GM19351 (cell line): Measurements from ENCODE around the gene ACSM3.
A peak's percentile ranks its signal among the peaks of the same experiment; 100 is the strongest.
"Not testable (repeated sequence)": the region's sequence is repeated elsewhere in the genome, so short reads cannot be mapped to it uniquely, and the experiment has no call there.

Experiments used
- ATAC-seq: cut with Tn5 transposase; IDR thresholded peaks from one replicate; pipeline ENCODE4 v1.9.1; 2021; ENCODE audit warnings: mild to moderate bottlenecking, moderate library complexity; ENCODE audit not compliant: unreplicated experiment

The ACSM3 gene, protein sequence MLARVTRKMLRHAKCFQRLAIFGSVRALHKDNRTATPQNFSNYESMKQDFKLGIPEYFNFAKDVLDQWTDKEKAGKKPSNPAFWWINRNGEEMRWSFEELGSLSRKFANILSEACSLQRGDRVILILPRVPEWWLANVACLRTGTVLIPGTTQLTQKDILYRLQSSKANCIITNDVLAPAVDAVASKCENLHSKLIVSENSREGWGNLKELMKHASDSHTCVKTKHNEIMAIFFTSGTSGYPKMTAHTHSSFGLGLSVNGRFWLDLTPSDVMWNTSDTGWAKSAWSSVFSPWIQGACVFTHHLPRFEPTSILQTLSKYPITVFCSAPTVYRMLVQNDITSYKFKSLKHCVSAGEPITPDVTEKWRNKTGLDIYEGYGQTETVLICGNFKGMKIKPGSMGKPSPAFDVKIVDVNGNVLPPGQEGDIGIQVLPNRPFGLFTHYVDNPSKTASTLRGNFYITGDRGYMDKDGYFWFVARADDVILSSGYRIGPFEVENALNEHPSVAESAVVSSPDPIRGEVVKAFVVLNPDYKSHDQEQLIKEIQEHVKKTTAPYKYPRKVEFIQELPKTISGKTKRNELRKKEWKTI

DNA sequence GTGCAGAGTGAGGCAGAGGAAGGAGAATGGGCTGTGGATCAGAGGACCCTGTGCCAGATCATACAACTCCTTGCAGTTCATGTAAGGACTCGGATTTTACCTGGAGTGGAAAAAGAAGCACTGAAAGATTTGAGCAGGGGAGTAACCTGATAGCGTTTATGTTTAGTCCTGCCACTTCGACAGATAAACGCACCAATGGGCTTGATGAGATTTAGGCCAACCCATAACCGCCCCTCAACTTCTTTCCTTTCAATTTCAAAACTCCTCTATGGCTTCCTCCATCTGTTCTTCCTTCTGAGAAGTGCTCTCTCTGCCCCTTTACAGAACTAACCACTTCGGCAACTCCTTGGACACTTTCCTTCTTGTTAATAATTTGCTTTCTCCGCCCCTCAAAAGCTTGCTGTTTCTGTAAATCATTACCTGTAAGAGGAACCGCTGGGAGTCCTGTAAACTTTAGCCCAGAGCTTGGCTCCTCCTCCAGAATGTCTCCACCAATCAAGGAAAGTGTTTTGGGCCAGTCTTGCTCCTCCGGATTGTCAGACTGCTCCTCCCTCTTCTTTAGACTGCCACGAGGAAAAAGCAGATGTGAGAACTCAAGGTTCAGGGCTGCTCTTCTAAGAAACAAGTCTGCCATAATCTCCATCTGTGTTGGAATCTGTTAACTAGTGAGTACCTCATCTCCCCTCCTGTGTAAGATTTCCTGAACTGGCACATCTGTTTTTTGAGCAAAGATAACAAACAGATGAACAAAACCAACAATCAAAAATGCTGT, at the start of gene ACSM3:
Gene ACSM3, plus strand, starts transcription at position 554 of the 772 bp plus-strand sequence. CDS start 6,021 bp downstream, outside the sequence.
- ATAC-seq, result peak; percentile 99

DNA sequence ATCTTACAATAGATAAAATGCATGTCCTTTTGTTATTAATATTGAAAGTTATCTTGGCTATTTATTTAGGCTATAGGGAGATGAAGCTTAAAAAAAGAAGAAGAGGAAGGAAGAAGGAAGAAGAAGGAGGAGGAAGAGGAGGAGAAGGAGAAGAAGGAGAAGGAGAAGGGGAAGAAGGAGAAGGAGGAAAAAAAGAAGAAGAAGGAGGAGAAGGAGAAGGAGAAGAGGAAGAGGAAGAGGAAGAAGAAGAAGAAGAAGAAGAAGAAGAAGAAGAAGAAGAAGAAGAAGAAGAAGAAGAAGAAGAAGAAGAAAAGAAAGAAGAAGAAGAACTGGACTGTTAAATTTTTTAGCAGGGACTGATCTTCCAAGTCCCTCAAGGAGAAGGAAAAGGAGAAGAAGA, 46.1 kb upstream of the ACSM3 start:
- ATAC-seq, result not testable (repeated sequence)

GRCh38 chr16:20720251-20720650, 43.6 kb upstream of the ACSM3 start:
- ATAC-seq, result no peak

GRCh38 chr16:20726661-20727060, 37.2 kb upstream of the ACSM3 start:
- ATAC-seq, result no peak

DNA sequence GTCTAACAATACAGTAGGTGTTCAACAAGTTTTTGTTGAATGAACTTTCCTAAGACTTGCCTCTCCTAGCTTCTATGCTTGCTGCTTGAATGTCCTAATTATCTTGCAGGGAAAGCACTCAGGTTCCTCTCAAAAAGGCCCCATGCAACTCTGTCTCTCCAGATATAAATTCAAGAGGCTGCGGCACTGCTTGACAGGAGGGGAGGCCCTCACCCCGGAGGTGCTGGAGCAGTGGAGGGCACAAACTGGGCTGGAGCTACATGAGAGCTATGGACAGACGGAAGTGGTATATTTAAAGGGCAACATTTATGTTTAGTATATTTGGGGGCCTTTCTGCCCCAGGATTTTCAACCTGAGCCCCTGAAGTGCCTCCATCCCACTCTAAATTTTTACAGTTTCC, 36.6 kb upstream of the ACSM3 start:
- no peak for ATAC-seq

- no peak for ATAC-seq
Measured at GRCh38 chr16:20729141-20729540, 34.7 kb upstream of the ACSM3 start.

DNA sequence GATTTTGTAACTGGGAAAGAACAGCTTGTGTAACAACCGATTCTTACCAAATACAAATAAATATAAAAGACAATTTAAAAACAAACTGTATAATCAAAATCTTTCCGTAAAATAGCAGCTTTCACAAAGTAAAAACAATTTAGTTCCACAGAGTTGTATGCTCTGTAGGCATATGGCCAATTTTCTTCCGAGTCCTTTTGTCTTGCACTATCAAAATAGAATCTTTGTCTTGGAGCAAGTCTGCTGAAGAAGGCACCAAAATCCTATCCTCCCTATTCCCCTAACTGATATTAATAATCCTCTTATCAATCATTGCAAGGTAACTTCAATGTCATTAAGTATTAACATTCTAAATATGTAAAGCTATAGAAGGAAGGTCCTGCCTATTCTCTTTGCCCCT, 29.8 kb upstream of the ACSM3 start:
- ATAC-seq, result no peak

GRCh38 chr16:20734782-20735181, 29.0 kb upstream of the ACSM3 start:
- ATAC-seq, result no peak

DNA sequence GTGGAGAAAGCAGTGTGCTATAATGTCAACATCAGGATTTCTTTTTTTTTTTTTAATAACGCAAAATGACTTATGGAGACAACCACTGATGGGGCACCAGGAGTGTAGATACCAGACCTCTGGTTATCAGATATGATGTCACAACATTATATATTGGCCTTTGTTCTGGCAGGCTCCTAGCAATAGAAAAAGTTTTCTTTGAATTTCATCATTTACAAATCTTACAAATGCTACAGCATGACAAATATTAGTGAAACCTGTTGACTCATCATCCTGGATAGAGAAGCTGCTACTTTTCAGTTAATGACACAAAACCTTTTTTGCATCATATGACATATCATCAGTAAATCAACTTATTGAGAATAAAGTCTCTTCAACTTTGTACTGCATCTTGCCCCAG, 28.3 kb upstream of the ACSM3 start:
- no peak for ATAC-seq

DNA sequence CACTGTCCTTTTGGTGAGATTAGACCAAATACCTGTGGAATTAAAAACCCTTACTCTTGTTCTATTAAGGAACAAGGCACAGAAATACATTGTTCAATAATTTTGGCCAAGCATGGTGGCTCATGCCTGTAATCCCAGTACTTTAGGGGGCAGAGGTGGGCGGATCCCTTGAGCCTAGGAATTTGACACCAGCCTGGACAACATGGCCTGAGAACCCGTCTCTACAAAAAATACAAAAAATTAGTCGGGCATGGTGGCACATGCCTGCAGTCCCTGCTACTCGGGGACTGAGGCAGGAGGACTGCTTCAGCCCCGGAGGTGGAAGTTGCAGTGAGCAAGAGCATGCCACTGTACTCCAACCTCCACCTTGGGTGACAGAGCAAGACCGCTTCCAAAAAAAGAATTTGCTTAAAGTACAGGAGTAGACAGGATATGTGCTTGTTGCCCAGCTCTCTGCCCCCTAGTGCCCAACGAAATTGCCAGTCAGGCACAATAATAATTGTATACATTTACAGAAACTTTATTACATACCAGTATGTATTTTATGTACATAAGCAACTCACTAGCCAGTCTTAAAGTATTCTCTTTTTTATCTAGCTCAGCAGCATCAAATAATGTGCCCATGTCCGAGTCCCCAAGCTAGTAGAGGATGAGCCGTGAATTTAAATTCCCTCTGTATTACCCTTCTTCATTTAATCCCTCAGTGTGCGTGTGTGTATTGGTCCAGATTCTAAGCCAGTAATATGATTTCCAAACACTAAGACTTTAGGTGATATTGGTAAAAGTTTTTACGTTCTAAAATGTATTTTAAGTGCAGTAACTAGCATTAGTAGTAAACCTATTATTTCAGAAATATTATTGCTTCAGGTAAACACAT, 23.6 kb upstream of the ACSM3 start:
- no peak for ATAC-seq

DNA sequence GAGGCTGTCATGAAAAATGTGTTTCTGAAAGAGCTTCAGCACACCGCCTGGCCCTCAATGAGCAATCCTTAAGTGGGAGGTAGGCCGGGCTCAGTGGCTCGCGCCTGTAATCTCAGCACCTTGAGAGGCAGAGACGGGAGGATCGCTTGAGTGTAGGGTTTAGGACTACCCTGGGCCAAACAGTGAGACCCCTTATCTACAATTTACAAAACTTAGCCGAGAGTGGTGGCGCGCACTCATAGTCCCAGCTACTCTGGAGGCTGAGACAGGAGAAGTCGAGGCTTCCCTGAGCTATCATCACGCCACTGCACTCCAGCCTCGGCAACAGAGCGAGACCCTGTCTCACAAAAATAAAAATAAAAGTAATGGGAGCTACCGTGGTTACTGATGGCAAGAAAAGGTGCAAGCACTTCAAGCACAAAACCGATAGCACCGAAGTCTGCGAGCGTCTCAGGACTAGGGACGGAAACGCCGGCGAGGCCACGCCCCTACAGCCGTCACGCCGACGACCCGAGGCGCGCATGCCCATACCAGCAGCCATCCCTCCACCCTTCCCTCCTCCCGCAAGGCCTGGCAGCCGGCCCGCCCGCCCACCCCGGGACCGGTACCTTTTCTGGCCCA, 22.8 kb upstream of the ACSM3 start:
- peak; percentile 85 for ATAC-seq

GRCh38 chr16:20741554-20742285, 22.1 kb upstream of the ACSM3 start, which contains the start of gene THUMPD1:
Gene THUMPD1 (minus strand): TSS chr16:20741818. CDS start chr16:20741739, 79 bp downstream.
- peak; percentile 89 for ATAC-seq

DNA sequence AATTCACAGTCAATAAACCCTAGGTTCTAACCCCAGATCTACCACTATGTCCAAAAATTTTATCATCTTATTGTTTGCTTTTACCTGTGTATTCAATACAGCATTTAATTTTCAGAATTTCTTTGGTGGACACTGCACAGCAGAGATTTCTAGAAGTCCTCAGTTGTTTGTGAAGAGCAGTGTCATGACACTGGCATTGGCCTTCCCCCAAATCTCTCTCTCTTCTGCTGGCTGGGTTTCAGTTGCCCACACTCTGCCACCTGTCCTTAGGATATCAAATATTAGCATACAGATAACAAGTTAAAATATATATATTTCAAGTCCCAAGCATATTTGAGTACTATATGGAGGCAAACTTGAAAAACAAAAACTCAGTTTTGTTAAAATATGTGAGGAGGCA, 20.2 kb upstream of the ACSM3 start:
- no peak for ATAC-seq

GRCh38 chr16:20744922-20745440, 18.8 kb upstream of the ACSM3 start:
- no peak for ATAC-seq

- no peak for ATAC-seq
Measured at GRCh38 chr16:20746461-20746860, 17.4 kb upstream of the ACSM3 start.

DNA sequence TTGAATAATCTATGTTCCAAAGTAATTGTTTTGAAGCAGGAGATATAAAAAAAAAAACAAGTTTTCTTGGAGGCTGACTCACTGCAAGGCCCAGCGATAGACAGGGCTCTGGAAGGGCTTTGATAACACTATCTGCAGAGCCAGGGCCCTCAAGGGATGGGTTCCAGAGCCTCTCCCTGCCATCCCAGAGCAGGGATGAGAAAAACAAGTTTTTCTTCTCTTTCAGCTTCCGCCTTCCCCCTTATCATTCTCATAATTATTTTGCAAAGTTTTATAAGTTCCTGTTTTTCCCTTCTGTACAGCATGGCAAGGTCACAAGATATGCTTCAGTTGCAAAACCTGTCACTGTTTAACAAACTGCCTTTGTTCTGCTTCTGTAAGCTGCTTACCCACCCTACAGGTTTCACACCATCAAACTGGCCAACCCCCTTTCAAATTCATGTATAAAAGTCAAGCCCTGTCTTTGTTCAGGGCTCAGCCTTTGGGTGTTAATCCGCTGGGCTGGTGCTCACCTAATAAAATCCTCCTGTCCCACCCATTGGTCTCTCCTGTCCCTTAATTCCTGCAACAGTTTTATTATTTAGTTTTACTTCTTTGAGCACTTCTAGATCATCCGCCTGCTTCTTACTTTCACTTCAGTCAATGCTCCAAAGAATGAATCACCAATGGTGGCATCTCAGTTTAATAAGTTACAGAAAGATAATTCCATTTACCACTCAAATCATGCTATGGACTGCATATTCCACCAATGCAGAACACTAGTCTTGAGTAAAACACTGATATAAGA, 16.6 kb upstream of the ACSM3 start:
- no peak for ATAC-seq

DNA sequence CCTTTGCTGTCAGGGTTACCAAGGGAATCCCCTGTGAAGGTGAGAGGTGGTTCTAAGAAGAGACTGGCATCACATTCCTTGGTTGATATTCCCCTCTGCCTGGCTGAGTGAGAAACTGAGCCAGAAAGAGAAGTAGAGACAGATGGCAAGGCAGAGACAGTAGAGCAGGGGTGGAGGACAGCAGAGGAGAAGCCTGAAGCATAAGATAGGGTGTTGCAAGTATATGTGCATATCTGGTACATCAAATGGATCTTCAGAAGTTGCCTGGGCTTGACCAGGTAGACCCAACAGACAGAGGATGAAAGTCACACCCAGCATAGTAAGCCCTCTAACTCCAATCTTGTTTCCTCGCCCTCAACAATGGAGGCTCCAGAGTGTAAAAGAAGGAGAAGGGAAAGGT, 14.3 kb upstream of the ACSM3 start:
- ATAC-seq, result no peak

GRCh38 chr16:20750558-20750957, 13.3 kb upstream of the ACSM3 start:
- no peak for ATAC-seq

DNA sequence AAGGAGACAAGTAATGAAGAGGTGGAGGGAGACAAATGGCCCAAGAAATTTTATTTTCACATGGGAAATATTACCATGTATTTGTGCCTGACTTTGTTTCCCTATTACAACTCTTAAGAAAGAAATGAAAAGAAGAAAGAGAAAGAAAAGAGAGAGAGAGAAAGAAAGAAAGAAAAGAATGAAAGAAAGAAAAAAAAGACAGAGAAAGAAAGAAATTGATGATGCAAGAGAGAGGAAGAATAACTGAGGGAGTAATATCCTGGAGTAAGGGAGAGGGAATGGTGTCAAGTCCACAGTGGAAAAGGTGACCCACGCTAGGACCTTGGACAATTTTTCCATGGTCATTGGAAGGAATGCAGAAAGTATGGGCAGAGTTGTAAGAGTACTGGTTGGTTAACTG, 10.1 kb upstream of the ACSM3 start:
- ATAC-seq, result no peak
